Prostate gland (tissue), 2 donors: ENCODE measurements around the gene ZNF488. TPM values are rescaled to one million over a fixed set of nuclear protein-coding genes. Genes with fewer than 3 reads are reported as not detected.

Experiments used
- DNase-seq: peaks from one replicate; pipeline ENCODE4 v3.0.0-alpha.2; 2019; ENCODE audit warnings: low spot score
- H3K27ac ChIP-seq, 2 donors: fragments of 200-600 bp; sonication (generic); 2 replicates each; pipeline ENCODE4 v1.5.1; 2017 to 2019
- H3K27me3 ChIP-seq: fragments of 200-600 bp; sonication (generic); replicated peaks from 2 replicates; pipeline ENCODE4 v1.5.1; 2019; ENCODE audit not compliant: insufficient read depth
- H3K36me3 ChIP-seq, 2 donors: fragments of 200-600 bp; sonication (generic); 1 replicate in 1 of 2; 2 replicates in 1 of 2; pipeline versions ENCODE4 v1.5.1 to v1.8.1; 2017 to 2019
- H3K4me1 ChIP-seq: fragments of 200-600 bp; sonication (generic); replicated peaks from 2 replicates; pipeline ENCODE4 v1.5.1; 2019
- H3K4me3 ChIP-seq, 2 donors: fragments of 200-600 bp; sonication (generic); 2 replicates each; pipeline ENCODE4 v1.5.1; 2017 to 2019
- H3K9me3 ChIP-seq: fragments of 200-600 bp; sonication (generic); 2 replicates; pipeline ENCODE4 v1.5.1; 2017
- POLR2A ChIP-seq: fragments of 450-650 bp; IDR thresholded peaks from one replicate; pipeline ENCODE4 v1.6.1; 2016; ENCODE audit warnings: antibody characterized with exemption, mild to moderate bottlenecking
- POLR2AphosphoS5 ChIP-seq: sonication (generic); formaldehyde crosslinking; IDR thresholded peaks from one replicate; pipeline ENCODE4 v1.6.1; 2017; ENCODE audit warnings: antibody characterized with exemption
- WGBS: methylation state at CpG from one replicate; pipeline ENCODE4 v1.1.5; 2018; 5-methylcytosine and 5-hydroxymethylcytosine counted together
- intact Hi-C: fragments of 100-400 bp; cut with DNase I; formaldehyde crosslinking; loops from one replicate; pipeline ENCODE4 v1.14.2; 2022
- total RNA-seq, 2 donors: library from RNA; depleted of rRNA; stranded (reverse); fragments of >200 nt; gene quantifications; one replicate each; pipeline ENCODE4 v1.1.0, GENCODE V29; 2016
- TF ChIP-seq, protein P1 (sequence below), 4 experiments: fragments of 200-600 bp in 2 of 4; fragments of 450-650 bp in 2 of 4; sonication (generic) in 2 of 4; IDR thresholded peaks; 1 replicate in 3 of 4; 2 replicates in 1 of 4; pipeline ENCODE4 v1.5.1; 2016 to 2019; ENCODE audit warnings: antibody characterized with exemption in 4 of 4, mild to moderate bottlenecking in 2 of 4, moderate library complexity in 2 of 4

Gene ZNF488, protein sequence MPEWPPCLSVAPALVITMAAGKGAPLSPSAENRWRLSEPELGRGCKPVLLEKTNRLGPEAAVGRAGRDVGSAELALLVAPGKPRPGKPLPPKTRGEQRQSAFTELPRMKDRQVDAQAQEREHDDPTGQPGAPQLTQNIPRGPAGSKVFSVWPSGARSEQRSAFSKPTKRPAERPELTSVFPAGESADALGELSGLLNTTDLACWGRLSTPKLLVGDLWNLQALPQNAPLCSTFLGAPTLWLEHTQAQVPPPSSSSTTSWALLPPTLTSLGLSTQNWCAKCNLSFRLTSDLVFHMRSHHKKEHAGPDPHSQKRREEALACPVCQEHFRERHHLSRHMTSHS
- total RNA-seq: 1 to 10 TPM; 1.5 to 1.9 TPM

DNA sequence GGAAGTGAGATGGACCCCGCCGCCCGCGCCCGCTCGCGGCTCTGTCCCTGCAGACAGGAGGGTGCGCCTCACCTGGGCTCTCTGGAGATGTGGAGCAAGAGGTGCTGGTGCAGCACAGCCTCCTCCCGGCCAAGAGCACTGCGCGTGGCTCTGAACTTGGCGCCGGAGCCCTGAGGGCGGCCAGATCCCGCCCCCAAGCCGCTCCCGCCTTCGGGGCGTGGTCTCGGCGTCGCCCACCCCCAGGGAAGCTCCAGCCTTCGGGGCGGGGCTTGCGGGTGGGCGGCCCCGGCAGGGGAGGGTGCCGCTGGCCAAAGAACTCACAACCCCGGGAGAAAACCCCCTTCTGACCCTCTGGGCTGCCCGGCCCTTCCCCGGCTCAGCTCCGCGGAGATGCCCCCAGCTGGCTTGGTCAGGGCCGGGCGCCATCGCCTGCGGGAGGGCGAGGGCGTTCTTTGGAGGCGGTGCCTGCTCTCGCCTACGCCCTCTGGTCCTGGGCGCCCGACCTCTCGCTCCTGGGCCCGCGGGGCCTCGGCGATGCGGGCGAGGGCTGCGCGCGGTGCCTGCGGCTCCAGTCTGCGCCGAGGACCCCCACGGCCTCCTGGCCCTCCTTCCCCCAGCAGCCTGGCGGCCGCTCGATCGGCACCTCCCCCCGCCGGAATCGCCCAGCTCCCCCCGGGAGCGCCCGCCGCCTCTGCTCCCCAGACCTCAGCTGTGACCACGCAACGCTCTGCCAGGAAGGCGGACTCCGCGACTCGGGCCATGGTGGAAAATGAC is at the start of gene ZNF488:
ZNF488 (minus strand) TSS at position 146 of the 774 bp plus-strand sequence. CDS start 15,464 bp downstream, outside the sequence.
- intact Hi-C loops: no loop called here
- Histone ChIP-seq H3K27me3 (no peaks in the 10 kb centered on the region), H3K4me3 (peak within 1 kb of the TSS; percentile 61 to 74), H3K4me1 (no peaks in the 10 kb centered on the region), H3K36me3 (no peaks in the 10 kb centered on the region), H3K27ac (peak within 1 kb of the TSS; percentile 56 to 72), H3K9me3 (no peaks in the 10 kb centered on the region)
- TF ChIP-seq, protein P1, sequence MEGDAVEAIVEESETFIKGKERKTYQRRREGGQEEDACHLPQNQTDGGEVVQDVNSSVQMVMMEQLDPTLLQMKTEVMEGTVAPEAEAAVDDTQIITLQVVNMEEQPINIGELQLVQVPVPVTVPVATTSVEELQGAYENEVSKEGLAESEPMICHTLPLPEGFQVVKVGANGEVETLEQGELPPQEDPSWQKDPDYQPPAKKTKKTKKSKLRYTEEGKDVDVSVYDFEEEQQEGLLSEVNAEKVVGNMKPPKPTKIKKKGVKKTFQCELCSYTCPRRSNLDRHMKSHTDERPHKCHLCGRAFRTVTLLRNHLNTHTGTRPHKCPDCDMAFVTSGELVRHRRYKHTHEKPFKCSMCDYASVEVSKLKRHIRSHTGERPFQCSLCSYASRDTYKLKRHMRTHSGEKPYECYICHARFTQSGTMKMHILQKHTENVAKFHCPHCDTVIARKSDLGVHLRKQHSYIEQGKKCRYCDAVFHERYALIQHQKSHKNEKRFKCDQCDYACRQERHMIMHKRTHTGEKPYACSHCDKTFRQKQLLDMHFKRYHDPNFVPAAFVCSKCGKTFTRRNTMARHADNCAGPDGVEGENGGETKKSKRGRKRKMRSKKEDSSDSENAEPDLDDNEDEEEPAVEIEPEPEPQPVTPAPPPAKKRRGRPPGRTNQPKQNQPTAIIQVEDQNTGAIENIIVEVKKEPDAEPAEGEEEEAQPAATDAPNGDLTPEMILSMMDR (IDR thresholded peaks at IDR 0.05): peak in 2 of 4 experiments; percentile 6 to 8
- TF ChIP-seq POLR2A: peak; percentile 90
- TF ChIP-seq POLR2AphosphoS5: peak; percentile 83
- DNase-seq: peak; percentile 81
- under 1% methylated on average over 64 of the region's 75 CpGs for WGBS

DNA sequence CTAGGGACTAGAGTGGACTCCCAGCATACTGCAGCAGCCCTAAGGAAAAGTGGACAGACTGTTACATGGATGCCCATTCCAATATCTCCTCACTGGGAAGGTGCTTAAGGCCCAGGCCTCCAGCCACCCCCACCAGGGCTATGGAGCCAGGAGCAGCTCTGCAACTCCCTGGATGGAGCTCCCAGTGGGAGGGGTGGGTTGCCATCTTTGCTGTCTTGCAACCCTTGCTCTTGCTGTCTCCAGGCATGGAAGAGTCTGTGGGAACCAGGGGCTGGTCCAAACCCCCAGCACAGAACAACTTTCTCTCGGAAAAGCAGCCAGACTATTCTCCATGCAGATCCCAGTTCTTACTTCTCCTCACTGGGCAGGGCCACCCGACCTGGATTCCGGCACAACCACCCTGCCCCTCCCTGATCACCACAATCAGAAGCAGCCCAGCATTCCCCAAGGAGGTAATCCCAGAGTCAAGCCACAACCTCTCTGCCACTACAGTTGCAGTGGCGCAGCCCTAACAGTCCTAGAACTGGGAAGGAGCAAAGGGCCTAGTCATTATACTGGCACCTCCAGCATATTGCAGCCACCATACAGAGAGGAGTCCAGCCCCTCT is 41.8 kb upstream of the ZNF488 start:
- no peak for TF ChIP-seq POLR2A
- no peak for TF ChIP-seq POLR2AphosphoS5
- TF ChIP-seq, protein P1 (IDR thresholded peaks at IDR 0.05): no peak
- Histone ChIP-seq H3K27me3 (no peaks in the 10 kb centered on the region), H3K36me3 (no peaks in the 10 kb centered on the region), H3K27ac (no peak overlapping the region), H3K4me1 (no peaks in the 10 kb centered on the region), H3K9me3 (no peaks in the 10 kb centered on the region), H3K4me3 (no peak overlapping the region)
- intact Hi-C loops: no loop called here
- DNase-seq: peak; percentile 1
- 86% methylated on average over 4 of the region's 4 CpGs for WGBS

DNA sequence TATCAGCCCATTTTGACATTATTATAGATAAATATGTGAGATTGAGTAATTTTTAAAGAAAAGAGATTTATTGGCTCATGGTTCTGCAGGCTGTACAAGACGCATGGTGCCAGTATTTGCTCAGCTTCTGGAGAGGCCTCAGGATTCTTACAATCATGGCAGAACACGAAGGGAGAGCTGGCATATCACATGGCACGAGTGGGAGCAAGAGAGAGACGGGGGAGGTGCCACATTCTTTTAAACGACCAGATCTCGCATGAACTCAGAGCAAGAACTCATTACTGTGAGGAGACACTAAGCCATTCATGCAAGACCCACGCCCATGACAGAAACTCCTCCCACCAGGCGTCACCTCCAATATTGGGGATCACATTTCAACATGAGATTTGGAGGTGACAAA is 40.1 kb upstream of the ZNF488 start:
- 68% methylated on average over 8 of the region's 8 CpGs for WGBS
- intact Hi-C loops: no loop called here
- Histone ChIP-seq H3K4me3 (no peak overlapping the region), H3K27ac (no peak overlapping the region), H3K4me1 (no peaks in the 10 kb centered on the region), H3K27me3 (no peaks in the 10 kb centered on the region), H3K9me3 (no peaks in the 10 kb centered on the region), H3K36me3 (no peaks in the 10 kb centered on the region)
- TF ChIP-seq POLR2A: no peak
- TF ChIP-seq POLR2AphosphoS5: no peak
- TF ChIP-seq, protein P1 (IDR thresholded peaks at IDR 0.05): no peak
- DNase-seq: no peak

DNA sequence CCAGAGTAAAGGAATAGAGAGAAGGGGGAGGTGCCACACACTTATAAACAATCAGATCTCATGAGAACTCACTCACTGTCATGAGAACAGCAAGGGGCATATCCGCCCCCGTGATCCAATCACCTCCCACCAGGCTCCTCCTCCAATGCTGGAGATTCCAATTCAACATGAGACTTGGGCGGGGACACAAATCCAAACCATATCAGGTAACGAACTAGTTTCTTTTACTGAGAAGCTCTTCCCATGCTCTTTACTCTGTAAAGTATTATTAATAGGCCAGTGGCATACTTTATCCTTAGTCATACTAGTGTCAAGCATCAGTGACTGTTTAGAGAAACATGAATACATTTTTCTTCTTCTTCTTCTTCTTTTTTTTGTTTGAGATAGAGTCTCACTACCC is 39.4 kb upstream of the ZNF488 start:
- intact Hi-C loops: no loop called here

More for the DNA sequence above, 39.4 kb upstream of the ZNF488 start:
- Histone ChIP-seq H3K36me3 (no peaks in the 10 kb centered on the region), H3K27ac (no peak overlapping the region), H3K27me3 (no peaks in the 10 kb centered on the region), H3K4me3 (no peak overlapping the region), H3K9me3 (no peaks in the 10 kb centered on the region), H3K4me1 (no peaks in the 10 kb centered on the region)
- WGBS: 84% methylated on average over 4 of the region's 4 CpGs
- TF ChIP-seq POLR2AphosphoS5 (no peak), POLR2A (no peak)
- TF ChIP-seq, protein P1 (IDR thresholded peaks at IDR 0.05): no peak
- DNase-seq: no peak
